Hippocampal formation (tissue), 2 donors: ENCODE data around the gene METTL25B.

Experiments
- DNase-seq, 2 donors: peaks; one replicate each; lab custom pipeline; 2025; lab: John Stamatoyannopoulos, UW

METTL25B gene

GRCh38 chr1:156768610-156769295, 40.5 kb downstream of the METTL25B start:
- DNase-seq = no peak

- DNase-seq = no peak
These were observed 44.0 kb downstream of the METTL25B start for GRCh38 chr1:156772222-156772621.

- no peak for DNase-seq
These were observed 44.6 kb downstream of the METTL25B start for GRCh38 chr1:156772728-156773497.

GRCh38 chr1:156773607-156774006, 45.3 kb downstream of the METTL25B start:
- no peak for DNase-seq

- no peak for DNase-seq
These were observed 47.5 kb downstream of the METTL25B start for GRCh38 chr1:156775799-156776198.

- no peak for DNase-seq
These were observed 48.7 kb downstream of the METTL25B start for GRCh38 chr1:156776942-156777341.

- no peak for DNase-seq
These were observed 49.3 kb downstream of the METTL25B start for GRCh38 chr1:156777573-156777972.

- no peak for DNase-seq
These were observed 53.4 kb downstream of the METTL25B start for GRCh38 chr1:156781585-156782186.

GRCh38 chr1:156785458-156785857, 57.2 kb downstream of the METTL25B start:
- DNase-seq = no peak
